ENCODE measurements around the gene S1PR1.
A peak's percentile ranks its signal among the peaks of the same experiment; 100 is the strongest.

Gene S1PR1

GRCh38 chr1:101238031-101238628 is 1.3 kb downstream of the S1PR1 start:
- peak overlapping the region; percentile 87 to 92 (median 90) for H3K4me3 Mint-ChIP-seq
- no peaks in the 10 kb centered on the region for H3K9me3 Mint-ChIP-seq
- H3K36me3 Mint-ChIP-seq (ENCODE audit: low read depth) = peaks cover 10% of the 10 kb centered on the region
- H3K27ac Mint-ChIP-seq = peak overlapping the region in 2 of 3 experiments; percentile 4 to 50
- TF ChIP-seq CTCF (IDR thresholded peaks at IDR 0.05; ENCODE audit: unreplicated experiment in 3 of 3) = no peak
- H3K27me3 Mint-ChIP-seq (ENCODE audit: low read depth) = peaks cover 51% of the 10 kb centered on the region
- peaks cover 28% of the 10 kb centered on the region for H3K4me1 Mint-ChIP-seq

- Mint-ChIP-seq H3K4me1 (peaks cover 28% of the 10 kb centered on the region), H3K9me3 (no peaks in the 10 kb centered on the region), H3K36me3 (ENCODE audit: low read depth) (peaks cover 10% of the 10 kb centered on the region), H3K4me3 (peak overlapping the region; percentile 87 to 92 (median 90)), H3K27ac (peak overlapping the region; percentile 4 to 50 (median 19)), H3K27me3 (ENCODE audit: low read depth) (peaks cover 45% of the 10 kb centered on the region)
- peak; percentile 83 to 92 (median 84) for TF ChIP-seq CTCF (IDR thresholded peaks at IDR 0.05; ENCODE audit: unreplicated experiment in 3 of 3)
These were observed 1.9 kb downstream of the S1PR1 start for GRCh38 chr1:101238681-101239094.

GRCh38 chr1:101239095-101240040 is 2.5 kb downstream of the S1PR1 start:
- Mint-ChIP-seq H3K36me3 (ENCODE audit: low read depth) (peaks cover 10% of the 10 kb centered on the region), H3K4me3 (peak overlapping the region; percentile 87 to 92 (median 90)), H3K27me3 (ENCODE audit: low read depth) (peaks cover 42% of the 10 kb centered on the region), H3K4me1 (peaks cover 28% of the 10 kb centered on the region), H3K27ac (no peak overlapping the region), H3K9me3 (no peaks in the 10 kb centered on the region)
- TF ChIP-seq CTCF (IDR thresholded peaks at IDR 0.05; ENCODE audit: unreplicated experiment in 3 of 3) = peak in 1 of 3 experiments; percentile 45

GRCh38 chr1:101240041-101240430 is 3.2 kb downstream of the S1PR1 start:
- Mint-ChIP-seq H3K9me3 (no peaks in the 10 kb centered on the region), H3K27ac (no peak overlapping the region), H3K4me1 (peaks cover 26% of the 10 kb centered on the region), H3K36me3 (ENCODE audit: low read depth) (peaks cover 10% of the 10 kb centered on the region), H3K27me3 (ENCODE audit: low read depth) (peaks cover 39% of the 10 kb centered on the region), H3K4me3 (no peak overlapping the region)
- TF ChIP-seq CTCF (IDR thresholded peaks at IDR 0.05; ENCODE audit: unreplicated experiment in 3 of 3) = no peak

- H3K4me1 Mint-ChIP-seq = peaks cover 15% of the 10 kb centered on the region
- H3K27me3 Mint-ChIP-seq (ENCODE audit: low read depth) = peaks cover 33% of the 10 kb centered on the region
- H3K36me3 Mint-ChIP-seq (ENCODE audit: low read depth) = peaks cover 10% of the 10 kb centered on the region
- H3K27ac Mint-ChIP-seq = no peak overlapping the region
- no peaks in the 10 kb centered on the region for H3K9me3 Mint-ChIP-seq
- TF ChIP-seq CTCF (IDR thresholded peaks at IDR 0.05; ENCODE audit: unreplicated experiment in 3 of 3) = no peak
- H3K4me3 Mint-ChIP-seq = no peak overlapping the region
These were observed 4.8 kb downstream of the S1PR1 start for GRCh38 chr1:101241485-101242225.

All from nephron (organoid).